GM18873 (cell line): ENCODE measurements around the gene ARHGAP6.
"Not testable (repeated sequence)": the region's sequence is repeated elsewhere in the genome, so short reads cannot be mapped to it uniquely, and the experiment has no call there.

Experiments
- ATAC-seq: cut with Tn5 transposase; IDR thresholded peaks from one replicate; pipeline ENCODE4 v1.9.1; 2021; ENCODE audit warnings: mild to moderate bottlenecking, moderate library complexity, moderate number of reproducible peaks; ENCODE audit not compliant: unreplicated experiment, low FRiP score

ARHGAP6 gene

DNA sequence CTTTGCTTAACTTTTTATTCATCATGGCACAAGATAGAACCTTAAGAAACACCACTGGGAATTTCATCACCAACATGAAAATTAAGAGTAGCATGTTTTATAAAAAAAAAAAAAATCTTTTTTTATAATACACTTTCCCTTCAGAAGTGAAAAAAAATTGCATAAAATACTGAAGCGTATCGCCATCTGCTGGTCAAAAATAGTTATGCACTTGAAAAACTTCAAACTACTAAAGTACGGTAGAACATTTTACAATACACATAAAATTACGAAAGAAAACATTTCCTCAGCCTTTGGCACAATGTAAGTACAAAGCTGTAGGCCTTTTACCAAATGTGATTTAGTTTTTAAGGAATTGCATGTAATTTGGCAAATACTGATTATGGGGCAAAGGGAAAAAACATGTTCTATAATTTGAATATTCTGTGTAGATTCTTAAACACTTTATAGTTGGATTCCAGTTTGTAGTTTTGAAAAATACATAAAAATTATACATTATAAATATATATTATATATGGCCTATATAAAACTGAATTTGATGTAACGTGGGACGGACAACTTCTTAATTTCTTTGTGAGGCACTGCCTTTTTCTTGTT is 528.1 kb downstream of the ARHGAP6 start:
- ATAC-seq: no peak

DNA sequence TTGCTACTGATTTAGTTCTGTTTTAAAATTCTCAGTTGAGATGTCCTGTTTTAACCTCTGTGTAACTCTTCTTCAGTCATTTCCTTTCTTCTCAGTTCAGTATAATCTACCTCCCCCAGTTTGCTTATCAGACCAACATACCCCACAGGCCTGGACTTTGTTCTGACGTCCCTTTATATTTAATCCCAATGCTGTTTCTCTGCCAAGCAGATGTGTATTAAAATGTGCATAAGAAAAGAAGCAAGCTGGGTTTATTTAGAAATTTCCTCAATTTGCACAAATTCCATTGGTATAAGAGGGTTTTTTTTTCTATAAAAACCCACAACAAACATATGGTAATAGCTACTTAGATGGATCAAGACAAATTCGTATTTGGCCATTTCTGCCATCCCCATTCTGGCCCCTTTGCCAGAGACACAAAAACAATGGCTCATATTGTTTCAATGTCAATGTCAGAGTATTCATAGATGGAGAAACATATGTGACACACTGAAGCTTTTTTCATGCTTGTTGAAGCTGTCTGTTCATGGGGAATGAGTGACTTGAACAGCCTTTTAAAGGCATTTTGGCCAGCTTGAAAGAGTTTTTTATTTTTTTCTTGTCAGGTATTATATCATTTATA is 530.0 kb downstream of the ARHGAP6 start:
- ATAC-seq: no peak

DNA sequence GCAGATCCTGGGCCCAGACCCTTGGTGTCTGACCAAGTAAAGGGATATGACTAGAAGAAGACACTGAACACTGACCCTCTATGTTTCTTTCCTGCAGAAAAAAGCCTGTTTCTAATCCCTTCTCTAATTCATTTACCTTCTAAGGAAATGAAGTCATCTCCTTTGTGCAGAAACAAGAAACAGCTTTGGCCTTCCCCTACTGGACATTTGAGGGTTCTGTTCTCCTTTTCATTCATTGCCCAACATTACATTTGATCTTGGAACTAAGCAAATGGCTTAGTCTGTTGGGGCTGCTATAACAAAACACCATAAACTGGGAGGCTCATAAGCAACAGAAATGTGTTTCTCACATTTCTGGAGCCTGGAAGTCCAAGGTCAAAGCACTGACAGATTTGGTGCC is 534.6 kb downstream of the ARHGAP6 start:
- ATAC-seq: no peak

DNA sequence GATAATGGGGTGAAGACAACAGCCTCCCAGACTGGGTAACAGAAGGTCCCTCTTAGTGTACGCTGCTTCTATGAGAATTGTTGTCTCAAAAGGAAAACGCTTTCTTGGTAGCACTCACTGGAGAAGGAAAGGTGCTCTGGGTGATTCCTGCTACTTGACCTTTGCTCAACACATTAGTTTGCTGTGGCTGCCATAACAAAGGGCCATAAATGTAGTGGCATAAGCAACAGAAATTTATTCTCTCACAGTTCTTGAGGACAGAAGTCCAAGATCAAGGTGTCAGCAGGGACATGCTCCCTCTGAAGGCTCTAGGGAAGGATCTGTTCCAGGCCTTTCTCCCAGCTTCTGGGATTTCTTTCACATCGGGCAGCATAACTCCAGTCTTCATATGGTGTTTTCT is 535.6 kb downstream of the ARHGAP6 start:
- no peak for ATAC-seq

DNA sequence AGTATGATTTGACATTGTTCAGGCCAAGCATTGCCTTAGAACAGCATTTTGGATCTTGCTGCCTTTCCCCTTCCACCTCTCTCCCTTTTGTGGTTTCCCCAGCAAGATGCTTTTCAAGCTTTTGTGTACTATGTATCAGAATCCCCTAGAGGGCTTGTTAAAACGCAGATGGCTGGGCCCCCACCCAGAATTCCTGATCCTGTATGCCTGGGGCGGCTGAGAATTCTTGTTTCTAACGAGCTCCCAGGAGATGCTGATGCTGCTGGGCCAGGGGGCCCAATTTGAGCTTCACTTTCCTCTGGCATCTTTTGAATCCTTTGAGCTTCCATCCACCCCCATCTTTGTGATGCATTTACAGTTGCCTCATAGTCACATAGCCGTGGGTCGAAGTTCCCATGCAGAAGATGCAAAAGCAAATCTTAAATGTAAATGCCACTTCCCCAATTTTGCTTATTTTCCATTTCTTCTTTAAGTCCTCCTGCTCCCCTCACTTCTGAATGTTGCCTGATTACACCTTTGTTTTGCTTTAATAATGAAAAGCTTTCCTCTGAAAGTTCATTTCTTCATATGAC is 536.1 kb downstream of the ARHGAP6 start:
- no peak for ATAC-seq

DNA sequence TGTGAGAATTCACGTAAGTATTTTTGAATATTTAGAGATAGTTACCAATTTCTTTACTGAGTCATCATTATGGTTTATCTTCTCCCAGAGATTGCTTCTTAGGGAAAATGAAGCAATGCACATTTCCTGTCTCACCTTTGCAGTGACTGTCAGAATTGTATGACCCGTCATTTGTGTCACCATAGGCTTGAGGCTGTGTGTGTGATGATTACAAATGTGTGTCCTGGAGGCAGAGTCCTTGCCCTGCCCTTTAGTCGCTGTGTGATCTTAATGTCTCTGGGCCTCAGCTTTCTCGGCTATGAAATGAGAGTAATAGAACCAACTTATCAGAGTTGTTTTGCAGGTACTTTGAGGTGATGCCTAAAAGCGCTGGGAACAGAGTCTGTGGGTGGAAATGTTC is 540.7 kb downstream of the ARHGAP6 start:
- no peak for ATAC-seq

DNA sequence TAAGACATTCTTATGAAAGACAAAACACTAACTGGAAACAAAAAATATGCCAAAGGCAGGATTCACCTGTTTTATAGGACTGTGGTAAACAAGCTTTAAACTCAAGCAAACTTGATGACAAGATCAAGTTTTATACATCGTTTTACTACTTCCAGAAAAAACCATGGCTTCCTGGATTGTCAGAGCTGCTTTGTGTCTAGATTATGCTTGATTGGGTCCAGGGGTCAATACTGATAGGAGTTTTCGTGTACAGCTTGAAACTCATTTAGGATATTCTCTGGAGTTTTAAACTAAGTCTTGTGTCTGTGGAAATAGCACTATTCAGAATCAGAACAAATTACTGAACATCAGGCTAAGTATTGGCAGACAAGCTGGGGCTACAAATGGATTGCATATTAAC is 541.6 kb downstream of the ARHGAP6 start:
- no peak for ATAC-seq

DNA sequence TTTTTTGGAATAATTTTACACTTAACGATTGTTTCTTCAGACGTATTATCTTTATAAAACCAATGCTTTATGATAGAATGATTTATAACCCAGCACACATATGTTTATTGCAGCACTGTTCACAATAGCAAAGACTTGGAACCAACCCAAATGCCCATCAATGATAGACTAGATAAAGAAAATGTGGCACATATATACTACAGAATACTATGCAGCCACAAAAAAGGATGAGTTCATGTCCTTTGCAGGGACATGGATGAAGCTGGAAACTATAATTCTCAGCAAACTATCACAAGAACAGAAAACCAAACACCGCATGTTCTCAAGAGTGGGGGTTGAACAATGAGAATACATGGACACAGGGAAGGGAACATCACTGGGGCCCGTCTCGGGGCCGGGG is 542.6 kb downstream of the ARHGAP6 start:
- not testable (repeated sequence) for ATAC-seq

DNA sequence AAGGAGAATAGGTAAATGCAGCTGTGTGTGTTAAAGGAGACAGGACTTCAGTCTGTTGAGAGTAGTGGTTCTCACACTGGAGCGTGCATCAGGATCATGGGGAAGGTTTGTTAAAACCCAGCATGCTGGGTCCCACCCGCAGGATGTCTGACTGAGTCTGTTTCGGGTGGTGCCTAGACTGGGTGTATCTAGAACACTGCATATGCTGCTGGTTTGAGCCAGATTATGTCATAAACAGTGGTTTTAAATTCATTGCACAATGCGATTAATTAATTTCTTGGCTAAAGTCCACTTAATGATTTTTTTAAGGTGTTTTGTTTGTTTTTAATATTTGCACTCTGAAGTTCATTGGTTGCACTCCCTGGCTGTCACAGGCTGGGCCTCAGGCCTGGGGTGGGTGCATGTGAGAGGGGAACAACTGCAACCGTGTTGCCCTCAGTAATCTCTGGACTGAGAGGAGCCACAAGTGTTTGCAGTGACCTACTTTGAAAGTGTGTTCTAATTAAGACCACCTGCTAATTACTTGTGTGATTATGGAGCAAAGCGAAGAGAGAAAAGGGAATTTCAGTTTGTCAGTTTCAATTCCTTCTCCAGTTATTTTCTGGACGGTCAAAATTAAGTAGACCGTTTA is 546.3 kb downstream of the ARHGAP6 start:
- ATAC-seq: no peak

DNA sequence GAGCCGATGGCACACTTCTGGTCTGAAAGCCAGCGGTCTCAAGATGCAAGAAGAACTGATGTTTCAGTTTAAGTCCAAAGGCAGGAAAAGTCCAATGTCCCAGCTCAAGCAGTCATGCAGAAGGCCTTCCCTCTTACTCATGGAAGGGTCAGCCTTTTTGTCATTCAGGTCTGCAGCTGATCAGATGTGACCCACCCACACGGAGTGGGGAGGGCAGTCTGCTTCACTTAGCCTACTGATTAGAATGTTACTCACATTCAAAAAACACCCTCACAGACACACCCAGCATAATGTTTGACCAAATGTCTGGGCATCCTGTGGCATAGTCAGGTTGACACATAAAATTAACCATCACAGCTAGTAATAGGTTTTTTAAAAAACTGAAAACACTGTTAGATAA is 548.0 kb downstream of the ARHGAP6 start:
- no peak for ATAC-seq

DNA sequence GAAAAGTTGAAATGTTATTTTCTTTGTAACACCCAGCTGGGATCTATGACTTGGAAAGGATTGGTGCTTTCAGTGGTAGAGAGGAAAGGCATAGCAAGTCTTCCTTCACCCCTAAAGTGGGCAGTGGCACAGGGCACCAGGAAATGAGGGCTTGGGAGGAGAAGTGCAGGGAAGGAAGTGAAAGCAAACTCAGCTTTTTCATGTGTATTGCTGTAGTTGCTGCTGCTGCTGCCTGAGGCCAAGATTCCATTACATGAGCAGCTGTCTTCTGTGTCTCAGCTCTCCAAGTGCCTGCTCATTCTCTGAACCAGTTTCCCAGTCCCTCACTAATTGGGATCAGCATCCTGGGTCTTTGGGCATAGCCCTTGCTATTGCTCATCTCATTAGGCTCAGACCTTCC is 552.0 kb downstream of the ARHGAP6 start:
- ATAC-seq: no peak

DNA sequence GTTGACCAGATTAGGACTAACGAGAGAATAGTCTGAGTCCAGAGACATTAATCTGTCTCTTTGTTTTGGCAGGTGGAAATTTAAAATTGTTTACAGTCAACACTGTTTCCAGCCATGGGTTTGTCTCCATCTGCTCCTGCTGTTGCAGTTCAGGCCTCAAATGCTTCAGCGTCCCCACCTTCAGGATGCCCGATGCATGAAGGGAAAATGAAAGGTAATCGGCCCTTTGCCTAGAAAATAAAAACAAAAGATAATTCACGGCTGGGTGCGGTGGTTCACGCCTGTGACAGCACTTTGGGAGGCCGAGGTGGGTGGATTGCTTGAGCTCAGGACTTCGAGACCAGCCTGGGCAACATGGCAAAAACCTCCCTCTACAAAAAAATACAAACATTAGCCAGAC is 553.8 kb downstream of the ARHGAP6 start:
- no peak for ATAC-seq

DNA sequence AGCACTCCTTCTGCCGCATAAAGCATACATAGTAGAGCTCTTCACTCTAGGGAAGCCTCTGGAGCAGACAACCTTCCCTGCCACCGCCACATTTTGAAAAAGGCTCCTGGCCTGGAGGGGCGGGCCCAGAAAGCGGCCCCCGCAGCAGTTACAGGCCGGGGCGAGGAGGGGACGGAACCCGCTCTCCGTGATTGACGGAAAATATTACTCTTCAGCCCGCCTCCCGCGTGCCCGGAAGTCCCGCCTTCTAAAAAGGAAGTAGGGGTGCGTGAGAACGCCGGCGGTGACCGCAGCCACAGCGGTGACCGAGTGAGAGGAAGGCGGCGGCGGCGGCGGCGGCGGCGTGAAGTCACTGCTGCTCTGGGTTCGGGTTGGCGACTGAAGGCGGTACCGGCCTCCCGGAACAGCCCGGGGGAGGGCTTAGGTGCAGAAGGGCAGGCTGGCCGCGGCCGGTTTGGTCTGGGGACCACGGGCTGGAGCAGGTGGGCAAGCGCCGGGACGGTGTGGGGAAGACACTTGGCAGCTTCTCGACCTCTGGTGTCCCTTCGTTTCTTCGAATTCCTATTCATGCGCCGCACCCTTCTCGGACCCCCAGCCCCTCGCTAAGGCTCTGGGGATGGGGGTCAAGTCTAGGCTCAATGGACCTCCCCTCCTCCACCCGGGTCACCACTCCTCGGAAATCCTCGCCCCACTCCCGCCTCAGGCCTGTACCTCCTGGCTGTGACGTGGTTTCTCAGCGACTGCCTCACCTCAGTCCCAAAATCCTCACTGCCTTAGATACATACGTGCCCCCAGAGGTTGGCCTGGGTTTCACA is 554.5 kb downstream of the ARHGAP6 start, which contains the start of gene HCCS:
Gene HCCS (plus strand): TSS at position 296 of the 815 bp plus-strand sequence. CDS start 729 bp downstream, outside the sequence.
- peak; percentile 92 for ATAC-seq

DNA sequence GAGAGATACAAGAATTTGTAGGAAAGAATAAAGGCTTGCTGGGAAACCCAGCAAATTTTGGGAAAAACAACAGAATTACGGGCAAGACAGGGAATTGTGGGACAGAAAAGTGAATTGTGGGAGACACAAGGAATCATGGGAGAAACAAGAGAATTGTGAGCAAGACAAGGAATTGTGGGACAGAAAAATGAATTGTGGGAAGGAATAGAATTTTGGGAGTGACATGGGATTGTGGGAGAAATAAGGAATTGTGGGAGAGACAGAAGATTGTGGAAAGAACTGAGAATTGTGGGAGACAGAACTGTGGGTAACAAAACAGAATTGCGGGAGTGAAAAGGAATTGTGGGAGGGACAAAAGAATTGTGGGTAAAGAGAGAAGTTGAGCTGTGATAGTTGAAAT is 555.8 kb downstream of the ARHGAP6 start:
- ATAC-seq: no peak

DNA sequence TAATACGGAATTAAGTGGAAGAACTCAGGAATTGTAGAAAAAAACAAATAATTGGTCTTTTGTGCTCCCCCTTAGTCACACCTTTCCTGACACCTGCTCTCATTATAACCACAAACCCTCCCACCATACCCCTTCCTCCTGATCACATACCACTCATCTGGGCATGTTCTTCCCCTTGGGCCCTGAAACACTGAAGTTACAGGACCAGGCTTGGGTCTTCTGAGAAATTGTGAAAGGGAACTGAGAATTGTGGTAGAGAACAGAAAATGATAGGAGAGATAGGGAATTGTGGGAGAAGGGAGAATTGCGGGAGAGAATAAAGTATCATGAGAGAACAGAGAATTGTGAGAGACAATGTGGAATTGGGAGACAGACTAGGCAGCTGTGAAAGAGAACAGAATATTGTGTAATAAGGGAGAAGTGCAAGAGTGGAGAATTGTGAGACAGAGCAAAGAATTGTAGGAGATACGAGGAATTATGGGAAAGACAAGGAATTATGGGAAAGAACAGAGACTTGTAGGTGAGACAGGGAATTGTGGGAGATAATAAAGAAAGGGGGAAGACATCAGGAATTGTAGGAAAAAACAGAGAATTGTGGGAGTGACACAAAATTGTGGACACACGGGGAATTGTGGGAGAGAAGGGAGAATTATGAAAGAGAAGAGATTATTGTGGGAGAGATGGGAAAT is 557.3 kb downstream of the ARHGAP6 start:
- ATAC-seq: no peak

DNA sequence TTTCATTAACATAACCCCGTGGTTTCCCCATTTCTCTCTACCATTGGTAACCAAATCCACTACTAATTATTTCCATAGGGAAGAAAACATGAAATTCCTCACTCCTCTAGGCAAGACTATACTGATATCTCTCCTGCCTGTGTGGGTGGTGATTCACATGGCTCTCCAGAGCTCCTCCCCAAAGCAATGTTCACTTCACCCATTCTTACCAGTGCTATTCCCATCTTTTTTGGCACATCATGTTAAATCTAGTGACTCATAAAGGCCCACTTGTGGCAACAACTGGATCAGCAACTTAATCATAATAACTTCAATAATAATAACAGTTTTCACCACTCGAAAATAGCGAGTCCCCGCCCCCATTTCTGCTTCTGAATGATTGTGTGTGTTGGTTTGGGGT is 560.6 kb downstream of the ARHGAP6 start:
- no peak for ATAC-seq

DNA sequence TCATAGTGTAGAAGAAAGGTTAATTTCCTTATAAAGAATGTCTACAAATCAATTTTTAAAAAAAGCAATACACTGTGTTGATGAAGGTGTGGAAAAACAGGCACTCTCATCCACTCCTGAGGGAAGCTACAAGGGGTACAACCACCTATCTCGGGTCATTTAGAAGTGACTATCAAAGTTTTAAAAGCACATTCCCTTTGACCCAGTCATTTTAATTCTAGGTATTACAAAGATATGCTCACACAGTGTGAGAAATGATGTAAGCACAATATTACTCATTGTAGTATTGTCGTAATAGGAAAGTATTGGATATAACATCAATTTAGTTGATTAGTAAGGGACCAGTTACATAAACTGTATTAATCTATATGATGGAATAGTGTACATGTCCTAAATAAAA is 562.0 kb downstream of the ARHGAP6 start:
- no peak for ATAC-seq

DNA sequence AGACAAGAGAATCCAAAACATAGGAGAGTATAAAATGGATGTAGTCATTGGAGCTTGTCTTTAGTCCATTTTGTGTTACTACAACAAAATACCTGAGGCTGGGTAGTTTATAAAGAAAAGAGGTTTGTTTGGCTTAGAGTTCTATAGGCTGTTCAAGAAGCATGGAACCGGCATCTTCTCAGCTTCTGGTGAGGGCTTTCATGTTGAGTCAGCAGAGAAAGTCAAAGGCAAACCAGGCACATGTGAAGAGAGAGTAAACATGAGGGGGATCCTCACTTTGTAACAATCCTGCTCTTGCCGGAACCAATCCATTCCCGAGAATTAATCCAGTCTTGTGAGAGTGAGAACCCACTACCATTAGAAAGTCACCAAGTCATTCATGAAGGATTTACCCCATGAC is 562.7 kb downstream of the ARHGAP6 start:
- ATAC-seq: no peak

DNA sequence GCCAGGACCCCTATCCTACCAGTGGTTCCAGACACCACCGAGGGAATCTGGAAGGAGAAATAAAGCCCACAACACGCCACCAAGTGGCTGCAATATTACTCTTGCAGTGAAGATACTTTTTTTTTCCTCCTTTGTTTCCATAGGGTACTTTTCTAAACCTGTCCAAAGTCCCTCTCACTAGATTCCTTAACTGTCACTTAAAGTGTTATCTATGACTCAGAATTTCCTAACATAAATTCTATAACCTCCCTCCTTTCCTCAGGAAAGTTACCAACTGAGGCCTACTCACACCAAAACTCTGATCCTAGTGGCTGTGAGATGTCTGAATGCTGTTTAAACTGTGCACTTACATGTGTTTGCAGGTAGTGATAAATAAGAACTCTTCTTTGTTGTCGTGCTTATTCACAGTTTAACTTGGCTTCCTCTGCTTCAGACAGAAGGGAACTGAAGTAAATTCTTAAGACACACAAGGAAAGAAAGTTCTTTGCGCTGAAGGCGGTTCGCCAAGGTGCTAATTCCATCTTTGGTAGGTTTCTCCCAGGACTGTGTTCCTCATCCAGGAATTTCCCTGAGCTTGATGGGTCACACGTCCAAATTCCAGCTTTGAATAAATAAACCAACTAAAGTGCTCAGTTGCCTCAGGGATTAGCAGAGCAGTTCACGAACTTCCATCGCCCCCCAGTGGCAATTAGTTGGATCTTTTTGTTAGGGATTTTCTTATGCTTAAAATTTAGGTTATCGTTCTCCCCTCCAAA is 565.3 kb downstream of the ARHGAP6 start:
- ATAC-seq: no peak

DNA sequence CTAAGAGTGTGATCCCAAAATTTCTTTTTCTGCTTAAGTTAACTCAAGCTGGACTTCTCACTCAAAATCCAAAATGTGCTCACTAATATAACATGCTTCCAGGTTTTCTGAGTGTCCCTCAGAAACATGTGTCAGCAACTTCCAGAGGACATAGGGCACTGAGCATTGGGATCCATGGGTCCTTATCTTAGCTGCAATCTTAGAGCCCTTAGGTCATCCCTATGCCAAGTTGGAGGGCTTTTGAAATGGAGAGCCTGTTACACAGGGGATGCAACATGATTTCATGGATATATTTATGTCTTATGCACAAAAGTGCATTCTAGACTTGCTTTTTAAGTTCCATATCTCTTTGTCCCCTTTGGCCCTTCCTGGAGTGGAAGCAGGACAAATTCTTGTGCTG is 566.3 kb downstream of the ARHGAP6 start:
- no peak for ATAC-seq
